GM21367 (cell line): Measurements from ENCODE around the gene WRAP73.
"Not testable (repeated sequence)": the region's sequence is repeated elsewhere in the genome, so short reads cannot be mapped to it uniquely, and the experiment has no call there.

Experiments used
- ATAC-seq: cut with Tn5 transposase; IDR thresholded peaks from one replicate; pipeline ENCODE4 v1.9.1; 2021; ENCODE audit not compliant: unreplicated experiment

The WRAP73 gene

GRCh38 chr1:3631320-3632260 is 18.3 kb downstream of the WRAP73 start:
- no peak for ATAC-seq

GRCh38 chr1:3630914-3631313 is 19.0 kb downstream of the WRAP73 start:
- no peak for ATAC-seq

- ATAC-seq = no peak
Measured at GRCh38 chr1:3630161-3630611, 19.7 kb downstream of the WRAP73 start.

- no peak for ATAC-seq
Measured at GRCh38 chr1:3629561-3630160, 20.2 kb downstream of the WRAP73 start.

- no peak for ATAC-seq
Measured at GRCh38 chr1:3628445-3628844, 21.5 kb downstream of the WRAP73 start.

GRCh38 chr1:3627515-3628253 is 22.2 kb downstream of the WRAP73 start:
- no peak for ATAC-seq

GRCh38 chr1:3626025-3626424 is 23.9 kb downstream of the WRAP73 start:
- ATAC-seq = no peak

GRCh38 chr1:3625151-3625907 is 24.6 kb downstream of the WRAP73 start:
- ATAC-seq = peak; percentile 6

- ATAC-seq = peak; percentile 83
Measured at GRCh38 chr1:3624200-3625136, 25.4 kb downstream of the WRAP73 start, which contains the start of gene TPRG1L. Gene TPRG1L (plus strand): TSS chr1:3625015. CDS start chr1:3625073, 58 bp downstream.

- no peak for ATAC-seq
Measured at GRCh38 chr1:3623441-3624199, 26.3 kb downstream of the WRAP73 start.

GRCh38 chr1:3622102-3622501 is 27.8 kb downstream of the WRAP73 start:
- not testable (repeated sequence) for ATAC-seq

GRCh38 chr1:3621151-3621671 is 28.7 kb downstream of the WRAP73 start:
- not testable (repeated sequence) for ATAC-seq

- no peak for ATAC-seq
Measured at GRCh38 chr1:3620708-3621107, 29.2 kb downstream of the WRAP73 start.

GRCh38 chr1:3618881-3619671 is 30.8 kb downstream of the WRAP73 start:
- peak; percentile 54 for ATAC-seq

GRCh38 chr1:3618531-3618880 is 31.4 kb downstream of the WRAP73 start:
- no peak for ATAC-seq

GRCh38 chr1:3617806-3618345 is 32.0 kb downstream of the WRAP73 start:
- ATAC-seq = no peak

GRCh38 chr1:3616861-3617260 is 33.0 kb downstream of the WRAP73 start:
- ATAC-seq = no peak
